Activated gamma-delta T cell treated with anti-CD3 and anti-CD28 coated beads, Interleukin-2, amount 50 U/mL, for 16 hours (primary cell): Measurements from ENCODE around the gene CRYAA.
"Not testable (repeated sequence)": the region's sequence is repeated elsewhere in the genome, so short reads cannot be mapped to it uniquely, and the experiment has no call there.

Source experiments
- DNase-seq: peaks from one replicate; pipeline ENCODE4 v3.0.0-alpha.2; 2020; ENCODE audit warnings: low read depth

The CRYAA gene, protein sequence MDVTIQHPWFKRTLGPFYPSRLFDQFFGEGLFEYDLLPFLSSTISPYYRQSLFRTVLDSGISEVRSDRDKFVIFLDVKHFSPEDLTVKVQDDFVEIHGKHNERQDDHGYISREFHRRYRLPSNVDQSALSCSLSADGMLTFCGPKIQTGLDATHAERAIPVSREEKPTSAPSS

DNA sequence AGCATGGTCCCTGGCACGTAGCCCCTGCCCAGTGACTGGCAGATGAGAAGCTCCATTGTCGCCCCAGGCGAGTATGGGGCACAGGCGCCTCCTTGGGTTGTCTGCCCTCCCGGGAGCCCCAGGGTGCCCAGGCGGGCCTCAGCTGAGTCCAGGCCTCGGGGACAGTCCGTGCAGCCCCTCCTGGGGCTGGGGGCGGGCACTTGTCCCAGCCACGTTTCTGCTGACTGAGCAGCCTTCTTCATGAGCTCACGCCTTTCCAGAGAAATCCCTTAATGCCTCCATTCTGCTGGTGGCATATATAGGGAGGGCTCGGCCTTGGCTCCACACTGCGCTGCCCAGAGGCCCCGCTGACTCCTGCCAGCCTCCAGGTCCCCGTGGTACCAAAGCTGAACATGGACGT is at the start of gene CRYAA:
CRYAA (plus strand) TSS at position 301 of the 400 bp plus-strand sequence; CDS start at position 393, 92 bp downstream.
- DNase-seq = not testable (repeated sequence)

DNA sequence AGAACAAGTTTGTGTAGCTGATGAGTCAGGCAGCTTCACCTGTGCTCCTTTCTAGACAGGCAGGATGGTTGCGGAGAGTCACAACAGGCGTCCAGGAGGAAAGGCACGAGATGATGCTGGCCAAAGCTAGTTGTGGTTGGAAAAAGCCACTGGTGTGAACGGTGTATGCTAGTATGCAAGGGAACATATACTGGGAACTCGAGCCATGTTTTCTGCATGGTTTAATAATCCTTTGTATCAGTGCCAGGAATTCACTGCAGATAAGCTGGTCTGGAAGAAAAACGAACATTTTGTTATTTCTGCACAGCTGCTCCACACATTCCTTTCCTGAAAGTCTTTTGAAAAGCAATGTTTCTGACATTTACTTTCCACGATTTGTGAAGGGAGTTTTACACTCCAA is 38.7 kb upstream of the CRYAA start:
- not testable (repeated sequence) for DNase-seq

DNA sequence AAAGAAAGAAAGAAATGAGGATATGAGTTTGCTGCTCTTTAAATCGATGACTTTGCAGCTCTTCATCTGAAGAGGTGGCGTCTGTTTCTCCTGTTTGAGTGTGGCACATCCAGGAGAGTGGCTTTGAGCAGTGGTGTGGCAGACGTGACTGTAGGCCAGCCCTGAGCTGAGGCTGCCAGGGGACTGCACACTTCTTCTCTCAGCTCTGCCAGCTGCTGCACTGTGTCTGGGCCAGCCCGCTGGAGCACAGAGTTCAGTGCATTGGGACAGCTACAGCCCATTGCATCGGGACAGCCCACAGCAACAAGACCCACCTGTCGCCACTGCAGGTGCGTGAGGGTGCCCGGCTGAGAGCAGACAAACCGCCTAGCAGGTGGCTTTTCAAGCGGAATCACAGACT is 34.3 kb upstream of the CRYAA start:
- DNase-seq = not testable (repeated sequence)

DNA sequence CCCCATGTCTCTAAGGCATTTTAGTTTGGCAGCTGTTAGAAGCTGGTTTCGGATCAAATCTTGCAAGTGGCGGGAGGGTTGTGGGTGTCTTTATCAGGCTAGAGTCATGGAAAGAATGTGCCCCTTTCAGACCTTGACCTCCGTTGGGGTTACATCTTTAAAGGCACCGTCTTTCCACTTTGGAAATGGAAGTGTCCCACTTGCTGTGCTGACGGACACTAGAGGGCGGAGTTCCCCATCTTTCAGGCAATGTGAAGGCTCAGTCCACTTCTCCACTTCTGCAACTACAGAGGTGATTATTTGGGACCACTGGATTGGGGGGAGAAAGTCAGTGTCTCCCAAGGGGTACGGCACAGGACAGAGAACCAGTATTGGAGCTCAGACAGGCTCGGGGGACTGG is 29.9 kb upstream of the CRYAA start:
- DNase-seq = not testable (repeated sequence)

DNA sequence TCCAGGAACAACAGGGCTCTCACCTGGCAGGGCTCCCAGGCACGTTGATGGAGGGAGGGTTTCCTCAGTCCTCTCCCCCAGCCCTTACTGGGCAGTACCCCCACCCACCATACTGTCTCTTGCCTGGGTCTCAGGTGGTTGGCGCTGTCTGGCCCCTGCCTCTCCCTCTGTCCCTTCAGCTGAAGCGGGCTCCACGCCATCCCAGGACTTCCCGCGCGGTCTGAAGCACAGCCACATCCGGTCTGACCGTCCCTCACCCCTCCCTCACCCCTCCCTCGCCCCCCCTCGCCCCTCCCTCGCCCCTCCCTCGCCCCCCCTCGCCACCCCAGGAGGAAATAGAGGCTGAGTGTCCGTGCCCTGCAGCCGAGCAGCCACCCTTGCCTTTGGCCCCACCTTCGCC is 27.4 kb upstream of the CRYAA start:
- not testable (repeated sequence) for DNase-seq

DNA sequence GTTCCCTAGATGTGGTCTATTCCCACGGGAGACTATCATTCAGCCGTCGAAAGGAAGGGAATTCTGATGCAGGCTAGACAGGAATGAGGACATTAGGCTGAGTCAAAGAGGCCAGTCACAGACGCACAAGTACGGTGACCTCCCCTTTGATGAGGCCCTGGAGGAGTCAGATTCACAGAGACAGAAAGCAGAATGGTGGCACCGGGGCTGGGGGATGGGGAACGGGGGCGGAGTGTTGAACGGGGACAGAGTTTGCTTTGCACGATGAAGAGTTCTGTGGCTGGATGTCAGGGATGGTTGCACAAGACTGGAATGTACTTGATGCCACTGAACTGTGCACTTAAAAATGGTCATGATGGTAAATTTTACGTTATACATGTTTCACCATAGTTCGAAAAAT is 22.2 kb upstream of the CRYAA start:
- not testable (repeated sequence) for DNase-seq

DNA sequence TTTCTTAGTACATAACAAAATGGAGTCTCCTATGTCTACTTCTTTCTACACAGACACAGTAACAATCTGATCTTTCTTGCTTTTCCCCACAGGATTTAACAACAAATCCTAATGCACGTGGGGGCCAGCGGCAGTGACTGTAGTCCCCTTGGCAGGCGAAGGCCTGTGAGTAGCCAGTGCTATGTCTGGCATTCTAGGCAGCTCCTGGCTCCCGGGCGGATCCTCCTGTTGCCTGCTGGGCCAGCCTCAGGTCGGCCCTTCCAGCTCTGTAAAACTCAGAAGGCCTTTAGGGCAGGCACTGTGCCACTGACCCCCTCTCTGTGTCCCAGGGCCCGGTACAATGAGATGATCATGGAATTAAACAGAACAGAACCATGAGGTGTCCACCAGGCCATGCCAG is 20.8 kb upstream of the CRYAA start:
- DNase-seq = not testable (repeated sequence)

DNA sequence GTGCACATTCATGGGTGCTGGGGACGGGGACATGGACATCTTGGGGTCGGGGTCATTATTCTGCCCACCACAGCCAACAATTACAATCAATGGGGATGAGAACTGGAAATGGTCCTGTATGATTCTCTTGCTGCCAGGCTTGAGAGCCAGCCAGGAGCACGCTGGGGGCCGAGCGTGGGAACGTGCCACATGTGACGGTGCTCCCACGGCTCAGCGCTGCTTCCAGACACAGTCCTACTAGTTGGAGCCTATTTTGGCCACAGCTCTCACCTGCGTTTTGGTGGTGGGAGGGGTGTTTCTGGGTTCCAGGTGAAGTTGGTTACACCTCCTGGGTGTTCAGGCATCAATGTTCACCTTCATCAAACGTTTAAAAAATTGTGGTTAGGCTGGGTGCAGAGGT is 19.5 kb upstream of the CRYAA start:
- DNase-seq = not testable (repeated sequence)

DNA sequence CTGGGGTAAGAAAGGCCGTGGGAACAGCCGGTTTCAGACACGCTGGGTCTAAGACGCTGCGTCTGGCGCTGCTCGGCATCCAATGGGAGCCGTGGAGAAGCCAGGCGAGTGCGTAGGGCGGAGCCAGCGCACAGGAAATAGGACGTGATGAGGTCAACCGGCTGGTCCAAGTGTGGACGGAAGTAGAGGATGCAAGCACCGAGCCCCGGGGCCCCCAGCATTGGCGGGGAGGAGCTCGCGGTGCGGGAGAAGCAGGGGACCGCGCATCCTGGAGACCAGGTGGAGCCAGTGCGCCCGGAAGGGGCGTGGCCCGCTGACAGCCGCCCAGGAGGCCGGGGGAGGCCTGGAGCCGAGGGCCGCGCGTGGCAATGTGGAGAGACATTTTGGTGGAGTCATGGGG is 15.2 kb upstream of the CRYAA start:
- not testable (repeated sequence) for DNase-seq

DNA sequence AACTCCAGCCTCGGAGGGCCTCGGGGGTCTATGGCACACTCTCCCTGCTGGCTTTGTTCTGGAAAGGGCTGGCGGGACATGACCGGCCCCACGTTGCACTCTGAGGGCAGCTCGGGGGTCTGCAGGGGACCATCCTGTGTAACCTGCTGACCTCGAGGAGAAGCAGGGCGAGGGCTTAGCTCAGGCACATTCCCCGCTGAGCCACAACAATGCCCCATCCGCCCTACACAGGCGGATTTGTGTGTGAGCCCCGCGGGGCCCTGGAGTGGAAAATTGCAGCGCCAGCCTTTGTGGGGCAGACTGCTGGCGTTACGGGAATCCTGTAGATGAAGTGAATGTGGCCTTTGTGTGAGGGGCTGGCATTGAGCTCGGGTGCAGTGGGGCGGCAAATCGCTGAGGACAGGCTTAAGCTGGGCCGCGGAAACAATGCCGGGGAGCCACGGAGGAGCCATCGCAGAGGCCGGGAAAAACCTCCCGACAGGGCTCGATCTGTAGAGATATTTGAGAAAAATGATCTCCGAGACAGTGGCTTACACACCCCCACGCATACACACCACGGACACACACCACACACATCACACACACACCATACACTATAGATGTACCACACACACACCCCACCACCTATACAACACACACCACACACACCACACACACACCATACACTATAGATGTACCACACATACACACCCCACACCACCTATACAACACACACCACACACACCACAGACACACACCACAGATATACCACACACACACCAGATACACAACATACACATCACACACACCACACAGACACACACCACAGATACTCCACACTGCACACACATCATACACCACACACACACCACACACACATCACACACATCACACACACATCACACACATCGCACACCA is 9.3 kb upstream of the CRYAA start:
- DNase-seq = not testable (repeated sequence)

DNA sequence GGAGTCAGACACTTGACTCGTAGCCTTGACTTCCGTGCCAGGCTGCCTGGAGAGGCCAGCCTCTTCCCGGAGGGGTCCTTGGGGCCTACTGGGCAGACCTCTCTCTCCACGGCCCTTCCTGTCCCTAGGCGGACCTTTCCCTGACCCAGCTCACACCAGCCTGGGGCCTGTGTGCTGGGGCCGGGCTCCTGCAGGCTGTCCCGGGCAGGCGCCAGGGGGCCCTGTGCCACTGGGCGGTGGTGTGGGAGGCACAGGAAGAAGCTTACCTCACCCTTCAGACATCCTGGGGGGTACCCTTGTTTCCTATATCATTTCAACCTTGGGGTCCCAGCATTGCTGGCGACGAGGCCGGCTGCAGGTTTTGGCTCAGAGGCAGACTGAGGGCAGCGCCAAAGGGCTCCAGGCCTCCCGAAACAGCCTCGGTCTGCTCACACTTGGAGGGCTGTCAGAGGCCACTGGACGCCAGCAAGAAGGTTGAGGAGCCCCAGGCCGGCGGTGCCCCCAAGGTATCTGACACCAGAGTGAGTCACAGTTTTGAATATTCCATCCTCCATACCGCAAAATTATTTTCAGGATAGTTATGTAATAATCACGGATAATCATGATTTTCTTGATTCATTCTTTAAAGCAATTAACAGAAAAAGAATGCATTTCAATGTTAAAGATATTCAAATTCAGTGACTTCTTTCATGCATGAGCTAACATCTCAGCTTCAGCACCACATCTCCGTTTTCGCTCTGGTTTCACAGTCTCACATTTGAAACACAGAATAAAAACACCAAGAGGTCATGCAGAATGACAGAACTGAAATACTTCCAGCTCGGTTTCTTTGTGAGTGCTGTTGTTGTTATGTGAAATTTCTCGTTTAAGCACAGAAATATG is 6.7 kb upstream of the CRYAA start:
- not testable (repeated sequence) for DNase-seq

DNA sequence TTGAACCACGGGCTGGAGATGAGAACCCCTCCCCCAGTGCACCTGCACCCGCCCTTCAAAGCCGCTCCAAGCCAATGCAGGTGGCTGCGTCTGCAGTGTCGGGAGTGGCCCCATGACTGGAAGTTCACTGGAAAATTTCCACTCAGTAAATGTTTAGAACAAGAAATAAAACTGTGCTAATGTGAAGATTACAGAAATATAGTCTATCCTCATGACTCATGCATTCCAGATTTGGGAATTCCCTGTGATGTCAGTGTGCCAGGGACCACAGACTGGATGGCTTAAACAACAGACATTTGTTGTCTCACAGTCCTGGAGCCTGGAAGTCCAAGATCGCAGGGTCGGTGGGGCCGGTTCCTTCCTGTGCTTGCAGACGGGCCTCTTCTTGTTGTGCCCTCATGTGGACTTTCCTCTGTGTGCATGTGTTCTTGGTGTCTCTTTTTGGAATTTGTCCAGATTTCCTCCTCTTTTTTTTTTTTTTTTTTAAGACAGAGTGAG is 6.1 kb upstream of the CRYAA start:
- DNase-seq = not testable (repeated sequence)

DNA sequence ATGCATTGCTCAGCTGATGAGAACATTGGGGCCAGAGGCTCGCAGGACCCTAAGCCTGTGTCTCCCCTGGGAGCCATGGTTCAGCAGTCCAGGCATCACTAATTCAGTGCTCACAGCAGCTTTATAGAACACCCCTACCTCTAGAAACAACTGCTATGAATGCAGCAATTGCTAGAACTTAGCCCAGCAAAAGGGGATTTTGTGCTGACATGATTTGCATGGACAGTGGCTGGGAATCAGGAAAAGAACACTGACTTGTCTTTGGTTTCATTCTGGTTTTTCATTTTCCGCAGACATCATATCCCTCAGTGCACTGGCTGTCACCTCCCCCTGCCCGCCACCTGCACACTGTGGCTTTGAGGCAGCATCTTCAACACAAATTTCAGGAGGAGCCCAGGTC is 4.0 kb upstream of the CRYAA start:
- not testable (repeated sequence) for DNase-seq

DNA sequence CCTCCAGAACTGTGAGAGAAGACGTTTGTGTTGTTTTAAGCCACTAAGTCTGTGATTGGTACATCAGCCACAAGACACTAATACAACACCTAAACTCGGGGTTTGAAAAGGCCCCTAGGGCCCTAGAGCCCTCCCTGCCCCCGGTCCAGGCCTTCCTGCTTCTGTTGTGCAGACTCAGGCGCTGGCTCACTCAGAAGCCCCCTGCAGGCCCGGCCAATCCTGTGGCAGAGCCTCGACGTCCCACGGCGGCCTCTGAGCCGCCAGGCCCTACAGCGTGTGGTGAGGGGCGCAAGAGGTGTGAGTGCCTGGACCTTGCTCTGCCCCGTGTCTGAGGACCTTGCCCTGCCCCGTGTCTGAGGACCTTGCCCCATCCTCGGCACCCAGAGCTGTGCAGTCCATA is 3.1 kb upstream of the CRYAA start:
- not testable (repeated sequence) for DNase-seq

DNA sequence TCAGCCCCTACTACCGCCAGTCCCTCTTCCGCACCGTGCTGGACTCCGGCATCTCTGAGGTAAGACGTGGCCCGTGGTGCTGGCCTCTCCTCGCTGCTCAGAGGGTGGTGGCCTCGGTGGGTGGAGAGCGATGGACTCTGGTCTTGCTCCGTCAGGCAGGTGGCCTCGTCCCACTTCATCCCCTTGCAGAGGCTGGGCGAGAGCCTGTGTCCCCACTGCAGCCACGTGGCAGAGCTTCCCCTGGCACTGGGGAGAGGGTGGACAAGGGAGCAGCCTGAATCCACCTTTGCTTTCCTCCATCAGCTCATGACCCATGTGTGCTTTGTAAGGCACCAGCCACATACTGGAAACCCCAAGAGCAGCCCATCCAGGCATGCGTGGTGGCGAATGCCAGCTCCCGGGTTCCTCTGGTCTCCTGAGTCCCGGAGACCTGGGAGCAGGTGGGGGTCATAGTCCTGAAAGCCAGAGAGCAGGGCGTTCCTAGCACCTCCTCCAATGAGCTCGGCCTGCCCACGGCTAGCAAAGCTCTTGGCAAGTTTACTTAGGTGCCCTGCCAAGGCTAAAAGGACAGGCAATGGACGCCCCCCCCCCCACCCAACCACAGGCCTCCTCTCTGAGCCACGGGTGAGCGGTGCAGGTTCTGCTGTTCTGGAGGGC is 550 bp downstream of the CRYAA start:
- DNase-seq = not testable (repeated sequence)

DNA sequence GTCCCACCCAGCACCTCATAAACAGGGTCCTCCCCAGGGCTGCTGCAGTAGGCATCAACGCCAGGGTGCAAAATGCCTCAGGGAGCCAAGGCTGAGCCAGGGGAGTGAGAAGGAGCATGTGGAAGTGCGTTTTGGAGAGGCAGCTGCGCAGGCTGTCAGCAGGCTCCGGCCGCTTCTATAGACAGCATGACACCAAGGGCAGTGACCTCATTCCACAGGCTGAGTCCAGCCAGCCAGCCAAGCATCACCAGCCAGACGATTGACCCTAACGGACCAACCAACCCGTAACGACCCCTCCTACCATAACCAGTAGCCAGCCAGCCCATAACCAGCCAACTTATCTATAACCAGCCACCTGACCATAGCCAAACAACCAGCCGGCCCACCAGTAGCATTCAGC is 1.1 kb downstream of the CRYAA start:
- DNase-seq = not testable (repeated sequence)

DNA sequence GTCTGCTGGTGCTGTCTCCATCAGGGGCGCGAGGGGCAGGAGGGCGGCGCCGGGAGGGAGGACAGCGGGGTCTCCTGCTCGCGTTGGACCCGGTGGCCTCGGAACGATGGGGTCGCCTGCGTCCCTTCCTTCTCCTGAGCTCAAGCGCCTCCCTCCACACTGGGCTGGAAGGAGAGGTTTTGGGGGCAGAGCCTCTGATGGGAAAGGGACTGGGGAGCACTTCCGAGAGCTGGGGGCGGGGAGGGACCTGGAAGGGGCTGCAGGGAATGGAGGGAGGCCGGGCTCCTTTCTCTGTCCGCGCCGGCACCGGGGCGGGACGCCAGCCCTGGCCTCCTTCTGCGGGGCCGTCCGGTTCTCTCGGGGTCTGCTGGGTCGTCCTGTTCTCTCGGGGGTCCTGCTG is 4.0 kb downstream of the CRYAA start:
- DNase-seq = not testable (repeated sequence)

DNA sequence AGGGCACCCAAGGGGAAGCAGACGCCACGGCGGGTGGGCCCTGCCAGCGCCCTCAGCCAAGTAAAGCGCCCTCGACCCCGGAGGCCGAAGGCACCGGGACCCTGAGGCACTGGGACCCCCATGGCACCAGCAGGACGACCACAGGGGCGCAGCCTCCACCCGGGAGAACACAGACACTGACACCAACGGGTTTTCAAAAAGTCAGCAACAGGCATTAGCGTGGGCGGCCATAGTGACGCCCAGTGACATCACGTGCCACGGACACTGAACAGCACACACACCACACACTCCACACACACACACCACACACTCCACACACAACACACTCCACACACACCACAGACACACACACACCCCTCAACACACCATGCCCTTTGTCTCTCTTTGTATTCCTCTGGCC is 4.6 kb downstream of the CRYAA start:
- not testable (repeated sequence) for DNase-seq

DNA sequence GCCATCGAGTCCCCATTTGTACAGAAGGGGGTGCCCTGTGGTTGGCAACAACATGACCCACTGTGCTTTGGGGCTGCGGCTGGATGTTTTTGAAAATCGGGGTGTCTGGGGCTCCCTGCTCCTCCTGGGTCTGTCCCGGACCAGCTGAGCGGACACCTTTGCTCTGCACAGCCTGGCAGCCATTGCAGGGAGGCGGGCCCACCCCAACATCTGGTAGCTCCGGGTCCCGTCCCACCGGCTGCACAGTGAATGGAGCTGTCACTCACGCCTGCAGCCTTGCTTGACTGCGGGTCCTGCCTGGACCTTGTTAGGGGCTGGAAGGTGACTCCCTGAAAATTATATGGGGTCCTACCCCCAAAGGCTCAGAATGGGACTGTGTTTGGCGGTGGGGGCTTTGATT is 5.1 kb downstream of the CRYAA start:
- not testable (repeated sequence) for DNase-seq

DNA sequence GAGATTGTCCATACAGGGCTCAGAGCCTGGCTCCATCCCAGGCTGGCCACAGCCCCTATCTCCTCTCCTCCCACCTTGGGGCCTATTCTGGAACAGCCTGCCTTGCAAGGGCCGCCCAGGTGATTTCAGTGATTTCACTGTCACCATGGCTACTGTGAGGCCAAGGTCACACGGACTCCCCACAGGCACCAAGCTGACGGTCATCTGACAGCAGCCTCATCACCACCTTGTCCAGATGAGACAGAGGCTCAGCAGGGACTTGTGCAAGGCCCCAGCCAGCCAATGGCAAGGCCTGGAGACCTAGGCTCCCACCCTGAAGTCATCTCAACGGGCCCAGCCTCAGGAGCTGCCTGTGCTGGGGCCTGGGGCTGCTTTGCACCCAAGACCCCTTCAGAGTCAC is 6.2 kb downstream of the CRYAA start:
- not testable (repeated sequence) for DNase-seq

DNA sequence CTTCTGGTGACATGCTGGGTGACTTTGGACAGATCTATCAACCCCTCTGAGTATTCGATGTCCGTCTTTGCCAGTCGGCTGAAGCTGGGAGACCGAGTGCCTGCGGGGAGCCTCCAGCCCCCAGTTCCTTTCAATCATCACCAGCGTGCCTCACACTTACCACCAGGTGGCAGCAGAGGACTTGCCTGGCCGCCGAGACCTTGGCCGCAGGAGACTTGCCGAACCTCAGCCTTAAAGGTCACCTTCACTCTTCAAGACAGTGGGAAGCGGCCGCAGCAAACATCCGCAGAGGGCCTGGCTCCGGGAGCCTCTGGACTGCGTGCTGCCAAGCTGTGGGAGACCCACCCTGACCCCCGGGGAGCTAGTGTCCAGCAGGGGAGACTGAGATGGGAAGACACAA is 7.8 kb downstream of the CRYAA start:
- not testable (repeated sequence) for DNase-seq
